ENCODE data around the gene STX10. TPM values are rescaled to one million over a fixed set of nuclear protein-coding genes. Genes with fewer than 3 reads are reported as not detected.

The STX10 gene
- total RNA-seq, 2 donors from 2014 or later, result 54.2 to 65.3 TPM

DNA sequence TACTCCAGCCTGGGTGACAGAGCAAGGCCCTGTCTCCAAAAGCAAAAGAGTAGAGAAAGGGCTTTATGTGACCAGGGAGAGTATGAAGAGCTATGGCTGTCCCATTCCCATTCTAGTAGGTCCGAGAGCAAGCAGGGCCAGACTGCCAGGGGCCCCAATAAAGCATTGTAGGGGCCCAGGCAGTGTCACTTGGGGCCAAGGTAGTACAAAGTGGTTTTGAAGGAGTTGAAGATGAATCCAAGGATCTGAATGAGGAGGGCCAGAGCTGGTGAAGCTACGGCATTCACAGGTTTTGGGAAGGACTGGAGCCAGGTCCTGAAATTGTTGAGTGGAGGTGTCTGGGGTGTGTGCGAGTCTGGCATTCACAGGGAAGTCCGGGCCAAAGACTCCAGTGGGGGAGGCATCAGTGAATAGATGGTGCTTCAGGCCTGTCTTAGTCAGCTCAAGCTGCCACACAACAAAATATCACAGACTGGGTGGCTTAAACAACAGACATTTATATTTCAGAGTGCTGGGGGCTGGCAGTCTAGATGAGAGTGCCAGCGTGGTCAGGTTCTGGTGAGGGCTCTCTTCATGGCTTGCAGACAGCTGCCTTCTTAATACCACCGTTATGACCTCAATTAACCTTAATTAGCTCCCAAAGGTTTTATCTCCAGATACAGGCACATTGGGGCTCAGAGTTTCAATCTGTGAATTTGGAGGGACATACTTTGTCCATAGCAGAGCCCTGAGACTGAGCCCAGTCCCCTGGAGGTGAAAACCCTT is 22.2 kb downstream of the STX10 start:
- DNase-seq, result no peak
- H3K4me3 ChIP-seq, result no peak overlapping the region
- H3K27me3 ChIP-seq, result no peaks in the 10 kb centered on the region
- H3K36me3 ChIP-seq (replicated peaks in 1 of 2; ENCODE audit: insufficient read depth in 1 of 2, low read depth in 2 of 2), result no peaks in the 10 kb centered on the region
- peaks cover 9% of the 10 kb centered on the region for H3K4me1 ChIP-seq
- WGBS, 2 donors, result 86 to 100% methylated on average over 6 of the region's 6 CpGs
- no peak for ATAC-seq
- intact Hi-C loops (cut with DNase I), result no loop called here
- H3K27ac ChIP-seq, result no peak overlapping the region
- H3K9me3 ChIP-seq, result no peaks in the 10 kb centered on the region
- TF ChIP-seq POLR2A (IDR thresholded peaks at IDR 0.05), result no peak
- TF ChIP-seq, protein P1, sequence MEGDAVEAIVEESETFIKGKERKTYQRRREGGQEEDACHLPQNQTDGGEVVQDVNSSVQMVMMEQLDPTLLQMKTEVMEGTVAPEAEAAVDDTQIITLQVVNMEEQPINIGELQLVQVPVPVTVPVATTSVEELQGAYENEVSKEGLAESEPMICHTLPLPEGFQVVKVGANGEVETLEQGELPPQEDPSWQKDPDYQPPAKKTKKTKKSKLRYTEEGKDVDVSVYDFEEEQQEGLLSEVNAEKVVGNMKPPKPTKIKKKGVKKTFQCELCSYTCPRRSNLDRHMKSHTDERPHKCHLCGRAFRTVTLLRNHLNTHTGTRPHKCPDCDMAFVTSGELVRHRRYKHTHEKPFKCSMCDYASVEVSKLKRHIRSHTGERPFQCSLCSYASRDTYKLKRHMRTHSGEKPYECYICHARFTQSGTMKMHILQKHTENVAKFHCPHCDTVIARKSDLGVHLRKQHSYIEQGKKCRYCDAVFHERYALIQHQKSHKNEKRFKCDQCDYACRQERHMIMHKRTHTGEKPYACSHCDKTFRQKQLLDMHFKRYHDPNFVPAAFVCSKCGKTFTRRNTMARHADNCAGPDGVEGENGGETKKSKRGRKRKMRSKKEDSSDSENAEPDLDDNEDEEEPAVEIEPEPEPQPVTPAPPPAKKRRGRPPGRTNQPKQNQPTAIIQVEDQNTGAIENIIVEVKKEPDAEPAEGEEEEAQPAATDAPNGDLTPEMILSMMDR (IDR thresholded peaks at IDR 0.05), result no peak

DNA sequence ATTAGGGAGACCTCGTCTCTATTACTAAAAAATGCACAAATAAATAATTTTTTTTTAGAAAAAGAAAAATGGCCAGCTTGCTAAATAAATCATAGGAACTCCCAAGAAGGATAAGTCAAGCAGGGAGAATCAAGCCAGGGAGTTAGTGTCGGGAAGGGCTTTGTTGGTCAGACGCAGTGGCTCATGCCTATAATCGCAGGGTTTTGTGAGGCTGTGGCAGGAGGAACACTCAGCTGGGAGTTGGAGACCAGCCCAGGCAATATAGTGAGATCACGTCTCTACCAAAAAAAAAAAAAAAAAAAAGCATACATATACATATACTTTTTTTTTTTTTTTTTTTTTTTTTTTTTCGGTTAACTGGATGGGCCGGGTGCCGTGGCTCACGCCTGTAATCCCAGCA is 23.1 kb downstream of the STX10 start:
- 87 to 93% methylated on average over 9 of the region's 9 CpGs for WGBS, 2 donors
- H3K27ac ChIP-seq, result no peak overlapping the region
- no peak for TF ChIP-seq POLR2A (IDR thresholded peaks at IDR 0.05)
- TF ChIP-seq, protein P1 (IDR thresholded peaks at IDR 0.05), result no peak
- H3K27me3 ChIP-seq, result no peaks in the 10 kb centered on the region
- no peaks in the 10 kb centered on the region for H3K36me3 ChIP-seq (replicated peaks in 1 of 2; ENCODE audit: insufficient read depth in 1 of 2, low read depth in 2 of 2)
- peaks cover 9% of the 10 kb centered on the region for H3K4me1 ChIP-seq
- intact Hi-C loops (cut with DNase I), result no loop called here
- DNase-seq (no peak), ATAC-seq (no peak)
- no peak overlapping the region for H3K4me3 ChIP-seq
- H3K9me3 ChIP-seq, result no peaks in the 10 kb centered on the region

DNA sequence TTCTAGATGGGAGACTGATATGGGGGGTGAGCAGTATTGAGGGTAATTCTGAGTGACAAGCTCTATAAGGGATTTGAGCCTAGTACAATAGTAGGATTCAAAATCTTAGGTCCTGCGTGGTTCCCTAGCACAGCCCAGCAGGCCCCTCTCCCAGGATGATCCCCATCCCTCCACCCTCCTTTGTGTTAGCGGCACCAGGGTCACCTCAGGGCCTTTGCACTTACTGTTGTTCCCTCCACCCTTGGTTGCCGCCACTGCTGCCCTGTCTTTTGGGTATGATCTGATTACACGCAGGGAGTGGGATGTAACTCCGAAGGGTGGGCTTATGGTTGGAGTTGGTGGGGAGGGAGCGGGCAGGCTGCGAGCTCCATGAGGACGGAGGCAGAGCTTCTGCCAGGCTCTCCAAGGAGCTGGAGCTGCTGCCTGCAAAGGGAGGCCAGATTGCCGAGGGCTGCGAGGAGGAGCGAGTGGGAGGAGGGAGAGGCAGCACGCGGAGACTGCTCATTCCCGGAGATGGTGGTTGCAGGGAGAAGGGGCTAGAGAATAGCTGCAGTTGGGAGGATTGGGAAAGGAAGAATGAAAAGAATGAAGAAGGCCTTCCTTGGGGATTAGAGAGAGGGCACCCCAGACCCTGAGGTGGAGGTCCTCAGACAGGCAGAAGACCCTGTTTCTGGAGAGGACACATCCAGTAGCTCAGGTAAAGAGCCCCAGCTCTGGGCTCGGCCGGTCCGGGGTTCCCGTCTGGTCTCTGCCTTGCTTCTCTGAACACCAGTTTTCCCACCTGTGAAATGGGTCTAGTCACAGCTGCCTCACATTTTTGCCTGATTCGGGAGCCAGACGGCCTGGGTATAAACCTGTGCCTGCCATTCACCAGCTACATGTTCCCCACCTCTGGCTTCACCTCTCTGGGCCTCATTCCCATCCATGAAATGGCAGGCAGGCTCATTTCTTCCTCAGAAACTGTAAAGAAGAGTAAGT is 26.9 kb downstream of the STX10 start:
- 87 to 97% methylated on average over 19 to 20 of the region's 20 CpGs for WGBS, 2 donors
- ATAC-seq, result no peak
- intact Hi-C loops (cut with DNase I), result no loop called here

DNA sequence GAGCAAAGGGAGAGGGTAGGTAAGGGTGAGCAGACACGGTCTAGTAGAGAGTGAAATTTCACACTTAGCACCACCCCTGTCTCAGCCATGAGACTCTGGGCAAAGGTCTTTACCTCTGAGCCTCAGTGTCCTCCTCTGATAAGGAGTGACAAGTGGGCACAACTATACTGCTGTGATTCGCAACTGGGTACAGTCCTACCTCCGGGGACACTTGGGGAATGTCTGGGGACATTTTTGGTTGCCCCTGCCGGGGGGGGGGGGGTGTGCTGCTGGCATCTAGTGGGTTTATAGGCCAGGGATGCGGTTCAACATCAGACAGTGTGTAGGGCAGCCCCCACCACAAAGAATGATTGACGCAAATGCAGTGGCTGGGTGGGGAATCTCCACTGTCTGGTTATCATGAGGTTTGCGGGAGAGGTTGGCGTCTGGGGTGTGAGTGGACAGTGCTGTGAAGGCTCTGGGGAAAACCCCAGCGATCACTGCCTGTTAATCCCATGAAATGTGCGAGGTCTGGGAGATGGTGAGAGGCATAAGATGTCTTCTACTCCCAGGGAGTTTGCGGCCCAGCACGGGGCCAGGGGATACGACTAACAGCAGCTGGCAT is 27.8 kb downstream of the STX10 start:
- Histone ChIP-seq H3K9me3 (no peaks in the 10 kb centered on the region), H3K4me1 (peaks cover 25% of the 10 kb centered on the region), H3K27ac (no peak overlapping the region), H3K4me3 (no peak overlapping the region), H3K36me3 (replicated peaks in 1 of 2; ENCODE audit: insufficient read depth in 1 of 2, low read depth in 2 of 2) (no peaks in the 10 kb centered on the region), H3K27me3 (no peaks in the 10 kb centered on the region)
- WGBS, 2 donors, result 83 to 84% methylated on average over 11 to 13 of the region's 13 CpGs
- DNase-seq, result no peak
- ATAC-seq, result no peak
- intact Hi-C loops (cut with DNase I), result no loop called here
- TF ChIP-seq, protein P1 (IDR thresholded peaks at IDR 0.05), result no peak
- TF ChIP-seq POLR2A (IDR thresholded peaks at IDR 0.05), result no peak

More for the DNA sequence above, 26.9 kb downstream of the STX10 start:
- H3K9me3 ChIP-seq, result no peaks in the 10 kb centered on the region
- no peak for DNase-seq
- H3K36me3 ChIP-seq (replicated peaks in 1 of 2; ENCODE audit: insufficient read depth in 1 of 2, low read depth in 2 of 2), result no peaks in the 10 kb centered on the region
- H3K27ac ChIP-seq, result no peak overlapping the region
- TF ChIP-seq, protein P1 (IDR thresholded peaks at IDR 0.05), result no peak
- TF ChIP-seq POLR2A (IDR thresholded peaks at IDR 0.05), result no peak
- no peaks in the 10 kb centered on the region for H3K27me3 ChIP-seq
- no peak overlapping the region for H3K4me3 ChIP-seq
- H3K4me1 ChIP-seq, result peaks cover 22% of the 10 kb centered on the region
